GM19463 (cell line): Measurements from ENCODE around the gene RFPL3.
"Not testable (repeated sequence)": the region's sequence is repeated elsewhere in the genome, so short reads cannot be mapped to it uniquely, and the experiment has no call there.

Experiments used
- ATAC-seq: cut with Tn5 transposase; IDR thresholded peaks from one replicate; pipeline ENCODE4 v1.9.1; 2021; ENCODE audit warnings: mild to moderate bottlenecking, moderate library complexity; ENCODE audit not compliant: unreplicated experiment

Gene RFPL3

GRCh38 chr22:32329202-32329645 lies 28.4 kb upstream of the RFPL3 start:
- ATAC-seq, result no peak

- no peak for ATAC-seq
Measured at GRCh38 chr22:32331236-32331917, 26.3 kb upstream of the RFPL3 start.

- no peak for ATAC-seq
Measured at GRCh38 chr22:32331918-32332725, 25.5 kb upstream of the RFPL3 start.

- ATAC-seq, result no peak
Measured at GRCh38 chr22:32333141-32333768, 24.4 kb upstream of the RFPL3 start.

GRCh38 chr22:32333769-32334659 lies 23.7 kb upstream of the RFPL3 start:
- ATAC-seq, result no peak

- ATAC-seq, result no peak
Measured at GRCh38 chr22:32334660-32335365, 22.9 kb upstream of the RFPL3 start.

- no peak for ATAC-seq
Measured at GRCh38 chr22:32335471-32335870, 22.2 kb upstream of the RFPL3 start.

- ATAC-seq, result no peak
Measured at GRCh38 chr22:32336121-32336603, 21.5 kb upstream of the RFPL3 start.

GRCh38 chr22:32336771-32337424 lies 20.8 kb upstream of the RFPL3 start:
- ATAC-seq, result no peak

- not testable (repeated sequence) for ATAC-seq
Measured at GRCh38 chr22:32337425-32337824, 20.2 kb upstream of the RFPL3 start.

- no peak for ATAC-seq
Measured at GRCh38 chr22:32338757-32339156, 18.9 kb upstream of the RFPL3 start.

GRCh38 chr22:32339190-32340012 lies 18.3 kb upstream of the RFPL3 start:
- ATAC-seq, result no peak

- ATAC-seq, result no peak
Measured at GRCh38 chr22:32340411-32340810, 17.3 kb upstream of the RFPL3 start.

- ATAC-seq, result no peak
Measured at GRCh38 chr22:32341122-32341740, 16.4 kb upstream of the RFPL3 start.

- no peak for ATAC-seq
Measured at GRCh38 chr22:32342977-32343376, 14.7 kb upstream of the RFPL3 start.

GRCh38 chr22:32343941-32344340 lies 13.7 kb upstream of the RFPL3 start:
- no peak for ATAC-seq

GRCh38 chr22:32348031-32348611 lies 9.5 kb upstream of the RFPL3 start:
- ATAC-seq, result no peak

- not testable (repeated sequence) for ATAC-seq
Measured at GRCh38 chr22:32351875-32352274, 5.8 kb upstream of the RFPL3 start.
